GM12891 (cell line): ENCODE data around the gene DOC2A.
A peak's percentile ranks its signal among the peaks of the same experiment; 100 is the strongest.

Experiments used
- PAX5 ChIP-seq: IDR thresholded peaks from 2 replicates; pipeline ENCODE4 v1.6.1; 2011; ENCODE audit warnings: low read length, moderate library complexity, mild to moderate bottlenecking; ENCODE audit not compliant: insufficient read depth, severe bottlenecking
- POLR2A ChIP-seq: IDR thresholded peaks from 2 replicates; pipeline ENCODE4 v1.6.1; 2011; ENCODE audit warnings: low read depth, low read length, control low read depth
- POLR2AphosphoS5 ChIP-seq: IDR thresholded peaks from 2 replicates; pipeline ENCODE4 v1.6.1; 2011; ENCODE audit warnings: low read depth, low read length, control low read depth
- POU2F2 ChIP-seq: IDR thresholded peaks from 2 replicates; pipeline ENCODE4 v1.6.1; 2011; ENCODE audit warnings: low read depth, mild to moderate bottlenecking, control low read depth, low read length, moderate library complexity
- SPI1 ChIP-seq: IDR thresholded peaks from 2 replicates; pipeline ENCODE4 v1.6.1; 2011; ENCODE audit warnings: low read depth, low read length, control low read depth
- TAF1 ChIP-seq: IDR thresholded peaks from 2 replicates; pipeline ENCODE4 v1.6.1; 2011; ENCODE audit warnings: low read depth, low read length, control low read depth

- TF ChIP-seq SPI1 (peak; percentile 35; the same call in 1 of the 2 replicates), TAF1 (peak; percentile 56), POLR2A (peak; percentile 84), POLR2AphosphoS5 (peak; percentile 85), PAX5 (peak; percentile 24), POU2F2 (0 out of 2 replicates have a peak, but pooled peaks have one; percentile 39)
Observed at GRCh38 chr16:29973384-29974246, 37.2 kb downstream of the DOC2A start, which contains the start of gene TAOK2.
